HG02943 (cell line): Measurements from ENCODE around the gene MACROD2.

ENCODE experiments used
- ATAC-seq: cut with Tn5 transposase; IDR thresholded peaks from one replicate; pipeline ENCODE4 v1.9.1; 2021; ENCODE audit warnings: mild to moderate bottlenecking, low read depth, moderate library complexity; ENCODE audit not compliant: unreplicated experiment

The MACROD2 gene

DNA sequence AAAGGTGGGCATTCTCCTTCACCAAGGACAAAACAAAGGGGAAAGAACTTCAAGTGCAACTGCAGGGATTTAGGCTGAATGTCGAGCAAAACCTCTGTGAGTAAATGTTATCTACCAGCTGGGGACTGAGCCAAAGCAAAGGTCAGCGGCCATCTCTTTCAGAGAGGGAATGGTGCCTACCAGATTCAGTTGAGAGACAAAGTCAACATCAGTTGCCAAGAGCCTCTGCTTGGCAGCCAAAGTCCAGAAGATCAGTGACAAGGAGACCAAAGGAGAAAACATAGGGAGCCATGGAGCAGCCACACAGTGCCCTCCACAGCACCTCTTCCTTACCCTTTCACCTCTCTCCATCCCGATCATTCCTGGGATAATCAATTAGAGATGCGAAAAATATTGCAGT lies 2105.5 kb downstream of the MACROD2 start:
- no peak for ATAC-seq
